Measurements from ENCODE around the gene PCTP. TPM values are rescaled to one million over a fixed set of nuclear protein-coding genes. Genes with fewer than 3 reads are reported as not detected.

The PCTP gene
- total RNA-seq, 1 experiment from 2014 or later = 17.1 TPM

DNA sequence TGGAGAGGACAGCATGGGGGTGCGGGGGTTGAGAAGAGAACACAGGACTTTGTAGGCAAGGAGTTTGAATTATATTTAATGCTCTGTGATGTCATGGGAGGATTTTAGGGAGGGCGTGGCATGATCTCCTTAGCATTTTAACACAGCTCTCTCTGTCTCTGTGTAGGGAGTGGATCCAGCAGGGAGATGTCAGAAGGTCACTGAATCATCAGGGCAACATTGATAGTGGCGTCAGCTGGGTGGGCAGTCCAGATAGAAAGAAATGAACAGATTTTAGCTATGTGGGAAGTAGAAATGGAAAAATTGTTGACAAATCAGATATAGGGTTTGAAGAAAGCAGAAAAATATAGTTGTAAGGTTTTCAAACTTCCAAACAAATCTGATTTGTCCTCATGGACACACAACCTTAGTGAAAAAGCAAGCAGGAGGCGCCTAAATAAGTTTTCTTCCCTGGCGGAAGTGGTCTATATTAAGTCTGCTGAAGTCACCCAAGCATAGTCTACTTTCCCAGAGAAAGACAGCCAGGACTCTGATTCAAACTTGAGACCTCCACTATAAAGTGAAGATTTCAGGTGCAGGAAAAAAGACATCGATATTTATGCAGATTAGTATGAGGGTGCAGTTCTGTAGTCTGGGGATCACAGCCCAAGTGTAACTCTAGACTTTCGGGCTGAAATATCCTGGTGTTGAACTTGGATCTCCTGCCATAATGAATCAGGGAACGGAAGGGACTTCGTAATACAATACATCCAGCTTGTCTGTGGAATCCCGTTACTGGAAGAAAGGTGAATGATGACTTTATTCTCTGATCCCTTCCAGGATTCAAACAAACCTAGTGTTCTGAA is 10.1 kb upstream of the PCTP start:
- no peaks in the 10 kb centered on the region for H3K79me2 ChIP-seq (ENCODE audit: insufficient read depth, low read length)
- H3K4me1 ChIP-seq (ENCODE audit: insufficient read depth, low read length) = no peaks in the 10 kb centered on the region
- H3K4ac ChIP-seq (ENCODE audit: low read depth, low read length) = no peak overlapping the region
- H4K91ac ChIP-seq (ENCODE audit: insufficient read length, low read depth, low read length) = no peak overlapping the region
- Mint-ChIP-seq H3K9me3 (no peaks in the 10 kb centered on the region), H3K27ac (no peak overlapping the region), H3K4me3 (no peak overlapping the region; a peak in 1 of 5 replicates), H3K4me1 (no peaks in the 10 kb centered on the region; a peak in 1 of 4 replicates), H3K27me3 (ENCODE audit: low read depth) (no peaks in the 10 kb centered on the region), H3K36me3 (ENCODE audit: insufficient read depth in 1 of 3, low read depth in 3 of 3) (no peaks in the 10 kb centered on the region)
- H4K20me1 ChIP-seq (ENCODE audit: control insufficient read depth, insufficient read depth, insufficient read length) = no peaks in the 10 kb centered on the region
- no peak overlapping the region for H3K14ac ChIP-seq (ENCODE audit: insufficient read depth, low read length)
- no peak overlapping the region for H2BK120ac ChIP-seq (ENCODE audit: low read depth, low read length, poor library complexity, severe bottlenecking)
- no peak overlapping the region for H3K18ac ChIP-seq (ENCODE audit: insufficient read length, low read depth, low read length)
- H3K56ac ChIP-seq (ENCODE audit: insufficient read length, low read depth, low read length) = no peak overlapping the region
- no CpG with 5 or more reads among the region's 10 CpGs for WGBS (ENCODE audit: extremely low coverage, insufficient read length, low lambda C conversion rate)
- no peak overlapping the region for H4K5ac ChIP-seq (ENCODE audit: insufficient read length, low read depth, low read length)
- no peaks in the 10 kb centered on the region for H3K23me2 ChIP-seq (ENCODE audit: insufficient read length, low read depth, low read length, poor library complexity, severe bottlenecking)
- no peaks in the 10 kb centered on the region for H3K27me3 ChIP-seq (ENCODE audit: insufficient read depth, low read length)
- no peak overlapping the region for H3K27ac ChIP-seq (ENCODE audit: insufficient read length, low read depth, low read length)
- H2BK5ac ChIP-seq (ENCODE audit: insufficient read length, low read length) = no peak overlapping the region
- no peak overlapping the region for H4K8ac ChIP-seq (replicated peaks; ENCODE audit: insufficient read length, low read depth, low read length)
- H3K9ac ChIP-seq (ENCODE audit: extremely low read depth, insufficient read length, low read length) = no peak overlapping the region
- H2AFZ ChIP-seq (ENCODE audit: low read length) = no peak overlapping the region
- TF ChIP-seq, protein P1, sequence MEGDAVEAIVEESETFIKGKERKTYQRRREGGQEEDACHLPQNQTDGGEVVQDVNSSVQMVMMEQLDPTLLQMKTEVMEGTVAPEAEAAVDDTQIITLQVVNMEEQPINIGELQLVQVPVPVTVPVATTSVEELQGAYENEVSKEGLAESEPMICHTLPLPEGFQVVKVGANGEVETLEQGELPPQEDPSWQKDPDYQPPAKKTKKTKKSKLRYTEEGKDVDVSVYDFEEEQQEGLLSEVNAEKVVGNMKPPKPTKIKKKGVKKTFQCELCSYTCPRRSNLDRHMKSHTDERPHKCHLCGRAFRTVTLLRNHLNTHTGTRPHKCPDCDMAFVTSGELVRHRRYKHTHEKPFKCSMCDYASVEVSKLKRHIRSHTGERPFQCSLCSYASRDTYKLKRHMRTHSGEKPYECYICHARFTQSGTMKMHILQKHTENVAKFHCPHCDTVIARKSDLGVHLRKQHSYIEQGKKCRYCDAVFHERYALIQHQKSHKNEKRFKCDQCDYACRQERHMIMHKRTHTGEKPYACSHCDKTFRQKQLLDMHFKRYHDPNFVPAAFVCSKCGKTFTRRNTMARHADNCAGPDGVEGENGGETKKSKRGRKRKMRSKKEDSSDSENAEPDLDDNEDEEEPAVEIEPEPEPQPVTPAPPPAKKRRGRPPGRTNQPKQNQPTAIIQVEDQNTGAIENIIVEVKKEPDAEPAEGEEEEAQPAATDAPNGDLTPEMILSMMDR (conservative IDR thresholded peaks at IDR 0.05) = no peak
- no peak overlapping the region for H2AK5ac ChIP-seq (ENCODE audit: insufficient read length, low read length)
- H2BK15ac ChIP-seq (ENCODE audit: low read depth, low read length) = no peak overlapping the region
- no peak overlapping the region for H3K4me2 ChIP-seq (ENCODE audit: insufficient read depth, insufficient read length, low read length)
- no peak overlapping the region for H2BK12ac ChIP-seq (ENCODE audit: insufficient read length, low read depth, low read length)
- H2BK20ac ChIP-seq (ENCODE audit: low read depth, low read length, poor library complexity, severe bottlenecking) = no peak overlapping the region
- no peak for DNase-seq
- H3K23ac ChIP-seq (ENCODE audit: insufficient read length, low read depth, low read length) = no peak overlapping the region
- H3T11ph ChIP-seq (ENCODE audit: low read length) = no peak overlapping the region
- no peaks in the 10 kb centered on the region for H3K9me3 ChIP-seq (ENCODE audit: control insufficient read depth, low read depth, low read length)
- no peaks in the 10 kb centered on the region for H3K79me1 ChIP-seq (ENCODE audit: insufficient read depth, low read depth, low read length, poor library complexity, severe bottlenecking)
